CD4-positive, alpha-beta T cell (primary cell): ENCODE data around the gene HOXB7. TPM values are rescaled to one million over a fixed set of nuclear protein-coding genes. Genes with fewer than 3 reads are reported as not detected.
A peak's percentile ranks its signal among the peaks of the same experiment; 100 is the strongest.

Experiments
- ATAC-seq: fragments of 200-7000 bp; cut with Tn5 transposase; one replicate; pipeline ENCODE4 v1.10.0; 2022; ENCODE audit warnings: mild to moderate bottlenecking; ENCODE audit not compliant: poor library complexity
- CTCF ChIA-PET: fragments of 350-600 bp; sonication (Branson Sonifier 250); formaldehyde crosslinking; loops from one replicate; lab custom pipeline; 2021; ENCODE audit warnings: antibody characterized with exemption, inconsistent platforms; lab: Charles Lee
- POLR2A ChIA-PET: fragments of 350-600 bp; sonication (Branson Sonifier 250); formaldehyde crosslinking; loops from one replicate; lab custom pipeline; 2021; ENCODE audit warnings: antibody characterized with exemption, inconsistent platforms; lab: Charles Lee
- DNase-seq, 14 experiments: peaks; one replicate each; pipeline ENCODE4 v3.0.0-alpha.2; 2013 to 2020; ENCODE audit warnings: mixed read lengths in 2 of 14
- H3K27ac ChIP-seq, 2 donors: one replicate each; pipeline versions ENCODE4 v1.5.1 to v1.7.0; 2013; ENCODE audit warnings: low read length in 2 of 2, low read depth in 1 of 2, mild to moderate bottlenecking in 1 of 2
- H3K27me3 ChIP-seq, 2 experiments: 1 replicate in 1 of 2; 2 replicates in 1 of 2; pipeline versions ENCODE4 v1.6.1 to v1.7.0; 2013; ENCODE audit warnings: low read length in 2 of 2, control low read depth in 1 of 2, mild to moderate bottlenecking in 1 of 2, moderate library complexity in 1 of 2; ENCODE audit not compliant: insufficient read depth in 2 of 2, control insufficient read depth in 1 of 2
- H3K36me3 ChIP-seq: one replicate; pipeline ENCODE4 v1.6.1; 2013; ENCODE audit warnings: low read length, control low read depth; ENCODE audit not compliant: insufficient read depth
- H3K4me1 ChIP-seq: one replicate; pipeline ENCODE4 v1.6.1; 2013; ENCODE audit warnings: low read length, control low read depth; ENCODE audit not compliant: insufficient read depth
- H3K4me3 ChIP-seq: one replicate; pipeline ENCODE4 v1.5.1; 2013; ENCODE audit warnings: mild to moderate bottlenecking, low read length, moderate library complexity
- H3K9me3 ChIP-seq, 2 experiments: 1 replicate in 1 of 2; 2 replicates in 1 of 2; pipeline versions ENCODE4 v1.6.1 to v1.7.0; 2013; ENCODE audit warnings: low read length in 2 of 2, mild to moderate bottlenecking in 2 of 2, control low read depth in 1 of 2, moderate library complexity in 1 of 2; ENCODE audit not compliant: control insufficient read depth in 1 of 2, insufficient read depth in 1 of 2
- H3K27ac Mint-ChIP-seq: one replicate; pipeline ENCODE4 v1.8.0; 2020; ENCODE audit warnings: mixed read lengths
- H3K27me3 Mint-ChIP-seq: one replicate; pipeline ENCODE4 v1.8.0; 2021; ENCODE audit warnings: mixed read lengths
- H3K36me3 Mint-ChIP-seq: one replicate; pipeline ENCODE4 v1.8.0; 2021; ENCODE audit warnings: low read depth, mixed read lengths
- H3K4me1 Mint-ChIP-seq: one replicate; pipeline ENCODE4 v1.8.0; 2021; ENCODE audit warnings: low read depth, mixed read lengths
- H3K4me3 Mint-ChIP-seq: one replicate; pipeline ENCODE4 v1.8.0; 2020; ENCODE audit warnings: mild to moderate bottlenecking, mixed read lengths
- H3K9me3 Mint-ChIP-seq: one replicate; pipeline ENCODE4 v1.8.0; 2020; ENCODE audit warnings: mixed read lengths
- CTCF ChIP-seq: fragments of 200-600 bp; IDR thresholded peaks from one replicate; pipeline ENCODE4 v1.8.0; 2022; ENCODE audit warnings: antibody characterized with exemption, mild to moderate bottlenecking
- intact Hi-C, 2 experiments: fragments of 100-400 bp; cut with DNase I in 1 of 2; cut with micrococcal nuclease in 1 of 2; formaldehyde crosslinking; loops; one replicate each; pipeline versions ENCODE4 v1.15.1 to v1.9.0; 2023 to 2025; cut with DNase I, micrococcal nuclease
- total RNA-seq, 174 experiments: library from RNA in 2 of 174; stranded (reverse) in 2 of 174; gene quantifications; one replicate each; pipeline ENCODE4 v1.2.3 and lab custom pipeline; 2021 to 2026

HOXB7 gene
- total RNA-seq, 2 experiments from 2014 or later = not detected

GRCh38 chr17:48578616-48579470 lies 32.0 kb downstream of the HOXB7 start:
- CTCF ChIA-PET = no interaction called here
- H3K9me3 ChIP-seq = peaks cover 0 to 3% of the 10 kb centered on the region in 2 experiments
- Mint-ChIP-seq H3K27ac (no peak overlapping the region), H3K36me3 (no peaks in the 10 kb centered on the region), H3K4me3 (peak overlapping the region; percentile 92), H3K27me3 (peaks cover 83% of the 10 kb centered on the region), H3K4me1 (peaks cover 59% of the 10 kb centered on the region), H3K9me3 (no peaks in the 10 kb centered on the region)
- POLR2A ChIA-PET = no interaction called here
- H3K36me3 ChIP-seq = no peaks in the 10 kb centered on the region
- no peak for TF ChIP-seq CTCF
- ATAC-seq (peak; percentile 57), DNase-seq (no peak)
- peak overlapping the region in 1 of 2 donors; percentile 36 for H3K27ac ChIP-seq
- H3K27me3 ChIP-seq = peaks cover 42 to 51% of the 10 kb centered on the region in 2 experiments
- peak overlapping the region; percentile 84 for H3K4me3 ChIP-seq
- intact Hi-C loops = no loop called here
- H3K4me1 ChIP-seq = peaks cover 61% of the 10 kb centered on the region

GRCh38 chr17:48577946-48578615 lies 32.7 kb downstream of the HOXB7 start, which contains the start of gene HOXB4:
TSS of gene HOXB4 (minus strand) at chr17:48578350. CDS start at chr17:48578319, 31 bp downstream.
- intact Hi-C loops = no loop called here
- DNase-seq (peak in 13 of 14 experiments; percentile 31 to 84 (median 48)), ATAC-seq (peak; percentile 72)
- POLR2A ChIA-PET = no interaction called here
- H3K27me3 Mint-ChIP-seq = peaks cover 81% of the 10 kb centered on the region
- H3K27ac Mint-ChIP-seq = no peak within 1 kb of the TSS
- peak within 1 kb of the TSS in 1 of 2 donors; percentile 36 for H3K27ac ChIP-seq
- peak within 1 kb of the TSS; percentile 92 for H3K4me3 Mint-ChIP-seq
- H3K4me1 ChIP-seq = peaks cover 61% of the 10 kb centered on the region
- peaks cover 42 to 45% of the 10 kb centered on the region in 2 experiments for H3K27me3 ChIP-seq
- TF ChIP-seq CTCF = no peak
- H3K36me3 ChIP-seq = no peaks in the 10 kb centered on the region
- H3K9me3 ChIP-seq = peaks cover 0 to 3% of the 10 kb centered on the region in 2 experiments
- no peaks in the 10 kb centered on the region for H3K36me3 Mint-ChIP-seq
- CTCF ChIA-PET = no interaction called here
- peaks cover 58% of the 10 kb centered on the region for H3K4me1 Mint-ChIP-seq
- H3K9me3 Mint-ChIP-seq = no peaks in the 10 kb centered on the region
- peak within 1 kb of the TSS; percentile 84 for H3K4me3 ChIP-seq

- peaks cover 57% of the 10 kb centered on the region for H3K4me1 ChIP-seq
- H3K4me3 ChIP-seq = peak overlapping the region; percentile 84
- DNase-seq = peak in 3 of 14 experiments; percentile 22 to 59 (median 50)
- H3K27ac ChIP-seq = no peak overlapping the region
- H3K9me3 ChIP-seq = peaks cover 0 to 3% of the 10 kb centered on the region in 2 experiments
- POLR2A ChIA-PET = no interaction called here
- H3K9me3 Mint-ChIP-seq = no peaks in the 10 kb centered on the region
- TF ChIP-seq CTCF = no peak
- peaks cover 51% of the 10 kb centered on the region for H3K4me1 Mint-ChIP-seq
- no peaks in the 10 kb centered on the region for H3K36me3 ChIP-seq
- peaks cover 76% of the 10 kb centered on the region for H3K27me3 Mint-ChIP-seq
- no peak overlapping the region for H3K27ac Mint-ChIP-seq
- intact Hi-C loops = no loop called here
- CTCF ChIA-PET = no interaction called here
- H3K36me3 Mint-ChIP-seq = no peaks in the 10 kb centered on the region
- ATAC-seq = peak; percentile 23
- peaks cover 36 to 38% of the 10 kb centered on the region in 2 experiments for H3K27me3 ChIP-seq
- peak overlapping the region; percentile 79 for H3K4me3 Mint-ChIP-seq
Measured at GRCh38 chr17:48577330-48577945, 33.4 kb downstream of the HOXB7 start.
